Central memory CD4-positive, alpha-beta T cell (primary cell): Measurements from ENCODE around the gene HIPK2.

Experiments
- DNase-seq: peaks from one replicate; pipeline ENCODE4 v3.0.0; 2022

The HIPK2 gene

DNA sequence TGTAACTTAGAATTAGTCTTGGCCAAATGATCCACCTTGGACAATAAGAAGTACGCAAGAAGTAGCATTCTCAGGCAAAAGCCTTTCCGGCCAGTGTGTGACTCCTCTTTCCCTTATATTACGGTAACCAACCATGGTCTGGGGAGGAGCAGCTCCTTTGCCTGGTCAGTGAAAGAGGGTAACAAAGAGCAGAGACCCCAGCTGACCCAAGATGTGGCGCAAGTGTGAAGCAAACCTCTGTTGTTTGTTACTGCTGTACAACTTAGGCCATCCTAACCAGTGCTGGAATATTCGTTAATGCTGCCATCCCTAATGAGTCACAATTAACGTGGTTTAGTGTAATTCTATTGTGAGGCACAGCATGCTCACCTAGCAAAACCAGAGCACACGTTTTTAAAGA is 44.0 kb downstream of the HIPK2 start:
- DNase-seq = no peak

DNA sequence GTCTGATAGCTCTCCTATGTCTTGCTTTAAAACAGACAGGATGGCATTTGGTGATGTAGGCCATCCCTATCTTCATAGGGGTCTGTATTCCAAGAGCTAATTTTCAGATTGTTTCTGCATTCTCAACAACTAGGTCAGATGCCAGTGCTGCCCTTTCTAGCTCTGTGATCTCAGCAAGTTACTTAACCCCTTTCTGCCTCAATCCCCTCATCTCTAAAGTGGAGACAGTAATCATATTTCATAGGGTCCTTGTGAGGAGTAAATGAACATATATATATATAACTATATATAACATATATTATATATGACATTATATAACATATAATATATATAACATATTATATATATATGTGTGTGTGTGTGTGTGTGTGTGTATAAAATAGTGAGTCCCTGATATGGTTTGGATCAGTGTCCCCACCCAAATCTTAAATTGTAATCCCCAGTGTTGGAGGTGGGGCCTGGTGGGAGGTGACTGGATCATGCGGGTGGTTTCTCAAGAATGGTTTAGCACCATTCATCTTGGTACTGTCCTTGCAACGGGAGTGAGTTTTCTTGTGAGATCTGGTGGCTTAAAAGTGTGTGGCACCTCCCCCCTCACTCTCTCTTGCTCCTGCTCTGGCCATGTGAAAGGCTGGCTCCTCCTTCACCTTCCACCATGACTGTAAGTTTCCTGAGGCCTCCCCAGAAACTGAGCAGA is 45.2 kb downstream of the HIPK2 start:
- no peak for DNase-seq

DNA sequence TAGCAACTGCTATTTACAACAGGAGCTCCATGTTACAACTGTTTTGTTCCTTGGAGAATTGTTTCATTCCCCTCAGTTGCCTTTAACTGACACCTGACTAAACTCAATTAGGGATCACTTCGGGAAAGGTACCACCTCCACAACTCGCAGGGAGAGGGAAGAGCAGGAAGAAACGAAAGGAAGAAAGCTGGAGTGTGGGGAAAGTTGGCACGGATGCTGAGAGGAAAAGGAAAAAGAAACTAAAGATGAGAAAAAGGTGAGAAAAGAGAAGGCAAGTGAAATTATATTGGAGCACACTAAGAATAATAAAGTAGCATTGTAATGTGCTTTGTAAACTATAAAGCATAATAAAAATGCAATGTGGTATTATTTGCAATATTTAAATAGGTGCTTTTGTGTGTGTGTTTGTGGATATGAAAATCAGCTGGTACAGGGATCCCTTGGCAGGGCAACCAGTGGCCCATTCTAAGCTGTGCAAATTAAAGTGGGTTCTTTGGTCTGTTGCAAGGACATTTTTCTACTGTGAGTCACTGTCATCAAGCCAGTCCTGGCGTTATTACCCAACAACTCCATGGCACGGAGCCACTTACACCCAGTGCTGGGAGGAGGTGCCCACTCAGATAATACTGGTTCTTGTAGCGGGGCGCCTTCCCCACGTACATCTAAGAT is 45.9 kb downstream of the HIPK2 start:
- DNase-seq = no peak

DNA sequence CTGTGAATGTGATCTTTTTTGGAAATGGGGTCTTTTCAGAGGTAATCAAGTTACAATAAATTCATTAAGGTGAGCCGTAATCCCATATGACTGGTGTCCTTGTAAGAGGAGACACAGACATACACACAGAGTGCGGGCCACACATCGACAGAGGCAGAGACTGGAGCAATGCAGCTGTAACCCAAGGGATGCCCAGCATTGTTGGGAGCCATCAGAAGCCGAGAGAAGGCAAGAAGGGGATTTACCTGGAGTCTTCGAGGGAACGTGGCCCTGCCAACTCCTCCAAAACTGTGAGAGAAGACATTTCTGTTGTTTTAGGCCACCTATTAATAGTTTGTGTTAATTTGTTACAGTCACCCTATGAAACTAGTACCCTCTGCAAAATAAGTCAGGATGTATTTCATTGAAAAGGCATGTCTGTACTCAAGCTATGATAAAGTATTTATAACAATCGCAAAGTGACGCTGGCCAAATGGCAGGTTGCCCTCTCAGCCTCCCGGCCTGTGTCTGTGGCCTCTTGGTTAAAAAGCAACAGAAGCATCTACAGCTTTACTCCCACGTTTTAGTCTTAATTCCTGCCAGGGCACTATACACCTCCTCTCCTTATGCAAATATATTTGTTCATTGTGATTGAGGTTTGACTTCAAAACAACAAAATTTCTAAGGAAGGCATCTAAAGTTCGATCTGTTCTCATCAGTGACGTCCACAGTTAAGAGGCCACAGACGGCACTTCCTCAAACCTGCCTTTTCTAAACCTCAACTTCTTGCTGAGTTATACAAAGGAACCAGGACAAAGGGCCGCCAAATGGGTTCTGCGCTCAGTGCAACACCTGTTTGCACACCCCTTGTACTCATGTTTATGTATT is 46.8 kb downstream of the HIPK2 start:
- DNase-seq = peak; percentile 53

DNA sequence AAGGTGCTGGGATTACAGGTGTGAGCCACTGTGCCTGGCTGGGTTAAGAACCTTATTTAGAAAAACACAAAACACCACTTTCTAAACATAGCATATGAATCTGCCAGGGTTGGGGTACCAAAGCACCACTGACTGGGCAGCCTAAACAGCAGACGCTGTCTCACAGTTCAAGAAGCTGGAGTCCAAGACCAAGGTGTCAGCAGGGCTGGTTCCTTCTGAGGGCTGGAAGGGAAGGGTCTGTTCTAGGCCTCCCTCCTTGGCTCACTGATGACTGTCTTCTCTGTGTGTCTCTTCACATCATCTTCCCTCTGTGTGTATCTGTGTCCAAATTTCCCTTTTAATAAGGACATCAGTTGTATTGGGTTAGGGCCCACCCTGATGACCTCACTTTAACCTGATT is 49.6 kb downstream of the HIPK2 start:
- DNase-seq = no peak

DNA sequence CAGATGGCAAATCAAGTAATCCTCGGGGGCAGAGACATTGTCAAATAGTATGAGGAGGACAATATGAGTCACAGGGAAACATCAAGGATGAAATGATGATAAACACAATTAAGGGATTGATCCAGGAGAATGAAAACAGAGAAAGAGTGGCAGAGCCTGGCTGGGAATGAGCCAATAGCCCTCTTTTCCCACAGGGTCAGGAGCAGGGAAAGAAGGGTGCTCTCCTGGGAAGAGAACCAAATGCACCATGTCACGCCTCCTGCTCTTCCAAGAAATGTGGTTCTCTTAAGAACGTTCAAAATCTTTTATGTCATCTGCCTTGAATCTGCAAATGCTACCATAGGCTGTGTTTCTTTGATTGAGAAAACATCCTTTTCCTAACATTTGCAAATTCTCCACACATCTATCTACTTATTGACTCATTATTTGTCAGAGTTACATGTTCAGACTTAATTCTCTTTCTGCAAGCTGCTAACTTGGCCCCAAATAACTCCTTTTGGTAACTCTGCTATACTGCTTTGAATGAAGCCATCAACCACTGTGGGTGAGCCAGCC is 50.6 kb downstream of the HIPK2 start:
- no peak for DNase-seq

DNA sequence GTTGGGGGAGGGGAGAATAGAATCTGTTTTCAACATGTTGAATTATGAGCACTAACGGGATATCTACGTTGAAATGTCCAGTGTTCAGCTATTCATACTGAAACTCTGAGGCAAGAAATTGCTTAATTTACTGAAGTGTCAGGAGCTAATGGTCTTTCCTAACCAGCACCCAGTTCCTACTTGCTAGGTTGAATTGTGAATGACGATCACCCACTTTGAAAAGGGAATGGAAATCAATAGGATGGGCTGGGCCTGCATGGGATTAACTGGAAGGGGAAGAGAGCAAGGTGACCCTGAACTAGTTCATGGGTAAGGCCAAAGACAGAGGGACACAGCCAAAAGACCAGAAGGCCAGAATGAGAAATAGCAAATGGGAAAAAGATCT is 51.3 kb downstream of the HIPK2 start:
- DNase-seq = no peak

DNA sequence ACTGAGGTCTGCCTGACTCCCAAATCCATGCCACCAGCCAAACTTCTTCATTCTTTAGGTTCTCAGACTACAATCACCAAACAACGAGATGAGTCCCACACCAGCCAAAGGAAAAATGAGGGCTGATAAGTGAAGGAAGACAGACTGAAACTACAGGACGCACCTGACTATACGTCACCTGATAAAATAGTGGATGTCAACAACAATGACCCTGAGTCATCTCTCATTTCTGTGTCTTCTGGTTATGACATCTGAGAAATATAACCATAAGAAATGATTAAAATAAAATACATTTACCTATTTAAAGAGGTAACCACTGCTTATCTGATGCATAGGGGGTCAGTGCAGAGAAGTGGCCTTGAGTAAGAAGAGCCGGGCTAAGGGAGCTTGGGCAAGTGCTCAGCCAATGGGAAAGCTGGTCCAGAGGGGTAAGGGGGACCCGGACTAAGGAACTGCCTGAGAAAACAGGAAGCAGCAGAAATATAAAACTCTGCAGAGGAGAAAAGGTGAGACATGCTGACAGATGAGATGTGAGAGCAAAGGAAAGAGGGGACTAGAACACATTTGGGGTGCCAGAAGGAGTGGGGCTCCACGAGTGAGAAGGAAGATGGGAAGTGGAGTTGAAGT is 51.8 kb downstream of the HIPK2 start:
- no peak for DNase-seq

DNA sequence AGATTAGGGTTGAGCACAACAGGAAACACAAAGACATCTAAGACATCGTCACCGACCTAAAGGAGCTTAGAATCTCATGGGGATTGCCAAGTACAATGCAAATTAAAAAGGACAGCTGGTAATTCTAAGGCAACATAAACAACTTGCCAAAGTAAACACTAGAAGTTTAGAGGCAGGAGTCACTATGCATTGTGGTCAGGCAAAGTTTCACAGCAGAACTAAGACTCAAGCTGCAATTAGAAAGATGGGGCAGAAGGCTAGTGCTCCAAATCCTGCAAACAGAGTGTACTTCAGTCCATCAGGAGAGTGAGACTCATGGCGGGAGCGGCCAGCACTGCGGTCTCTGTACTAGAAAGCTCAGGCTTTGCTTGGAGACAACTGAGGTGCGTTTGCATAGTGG is 52.7 kb downstream of the HIPK2 start:
- no peak for DNase-seq

DNA sequence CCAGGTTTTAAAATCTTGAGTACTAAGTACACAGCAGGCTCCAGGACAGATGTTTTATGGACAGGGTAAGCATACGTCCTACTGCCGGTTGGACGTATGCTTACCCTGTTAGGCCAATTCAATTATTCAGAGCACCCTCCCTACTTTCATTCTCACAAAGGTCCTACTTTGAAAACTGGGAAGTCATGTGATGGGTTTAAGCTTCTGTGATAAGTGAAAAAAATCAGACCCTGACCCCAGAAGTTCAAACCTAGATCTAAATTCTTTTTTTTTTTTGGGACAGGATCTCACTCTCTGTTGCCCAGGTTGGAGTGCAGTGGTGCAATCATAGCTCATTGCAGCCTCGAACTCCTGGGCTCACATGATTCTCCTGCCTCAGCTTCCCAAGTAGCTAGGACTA is 55.2 kb downstream of the HIPK2 start:
- no peak for DNase-seq

DNA sequence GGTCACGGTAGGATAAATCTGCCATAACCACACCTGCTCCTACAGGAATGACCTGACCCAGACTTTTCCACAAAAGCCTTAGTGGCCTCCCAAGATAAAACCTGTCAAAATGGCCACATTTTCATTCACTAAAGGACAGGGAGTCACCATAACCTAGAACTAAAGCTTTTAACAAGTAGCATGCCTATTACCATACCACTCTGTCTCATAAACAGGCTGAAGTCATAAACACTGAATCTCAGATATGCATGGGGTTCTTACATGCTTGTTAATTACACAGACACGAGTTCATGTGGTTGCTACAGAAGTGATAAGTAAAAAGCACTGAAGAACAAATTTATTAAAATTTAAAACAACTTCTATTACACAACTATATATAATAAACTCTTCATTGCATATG is 56.0 kb downstream of the HIPK2 start:
- no peak for DNase-seq

DNA sequence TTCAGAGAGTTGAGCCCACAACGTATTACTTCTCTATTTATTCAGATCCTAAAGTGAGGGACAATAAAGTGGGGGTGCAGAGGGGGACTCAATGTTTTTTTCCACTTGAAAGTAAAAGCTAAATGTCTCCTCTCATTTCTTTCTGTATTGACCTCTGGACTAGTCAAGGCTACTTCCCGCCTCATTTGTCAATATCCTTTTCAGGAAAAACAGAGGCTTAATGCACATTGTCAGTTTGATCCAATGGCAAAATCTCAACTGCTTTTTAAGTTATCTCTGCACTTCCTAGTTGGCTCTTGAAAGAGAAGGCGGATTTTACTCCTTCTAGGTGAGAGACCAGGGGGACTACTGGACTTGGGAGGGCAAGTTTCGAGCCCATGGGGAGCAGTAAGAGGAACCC is 56.4 kb downstream of the HIPK2 start:
- DNase-seq = no peak

DNA sequence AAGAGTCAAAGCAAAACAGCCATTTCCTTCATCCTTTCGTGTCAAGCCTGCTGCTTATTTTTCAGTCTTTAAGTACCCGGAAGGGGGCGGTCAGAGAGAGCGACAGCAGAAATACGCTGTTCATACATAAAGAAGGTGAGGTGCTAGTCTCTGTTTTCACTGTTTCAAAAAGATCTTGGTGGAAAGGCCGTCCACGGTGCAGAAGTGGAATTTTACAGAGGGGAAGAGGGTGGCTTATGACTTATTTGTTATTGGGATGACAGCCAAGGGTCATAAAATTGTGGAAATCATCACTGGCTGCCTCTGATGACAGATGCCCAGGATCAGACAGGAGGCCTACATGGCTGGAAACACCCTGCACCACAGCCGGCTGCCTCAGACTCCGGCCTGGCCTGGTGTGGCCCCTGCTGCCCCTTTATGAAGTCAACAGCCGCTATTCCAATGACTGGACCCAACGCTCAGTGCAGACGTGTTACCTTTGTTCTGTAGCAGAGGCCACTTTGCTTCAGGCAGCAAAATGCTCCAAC is 57.0 kb downstream of the HIPK2 start:
- DNase-seq = no peak

DNA sequence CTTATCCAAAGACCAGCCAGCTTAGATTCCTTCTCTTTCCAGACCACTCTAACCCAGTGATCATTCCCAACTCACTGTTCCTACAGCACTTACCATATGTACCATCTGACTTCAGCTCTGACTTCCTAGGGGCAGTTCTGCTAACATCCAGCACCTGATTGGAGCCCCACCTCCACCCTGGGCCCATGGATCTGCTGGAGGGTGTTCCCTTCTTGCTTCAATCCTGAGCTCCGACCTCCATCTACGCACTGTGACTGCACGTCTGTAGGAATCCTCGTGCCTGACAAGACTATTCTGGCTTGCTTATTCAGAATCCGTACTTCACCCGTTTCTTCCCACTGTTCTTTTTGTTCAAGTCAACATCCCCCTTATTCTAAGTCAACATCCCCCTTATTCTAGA is 57.6 kb downstream of the HIPK2 start:
- DNase-seq = no peak

DNA sequence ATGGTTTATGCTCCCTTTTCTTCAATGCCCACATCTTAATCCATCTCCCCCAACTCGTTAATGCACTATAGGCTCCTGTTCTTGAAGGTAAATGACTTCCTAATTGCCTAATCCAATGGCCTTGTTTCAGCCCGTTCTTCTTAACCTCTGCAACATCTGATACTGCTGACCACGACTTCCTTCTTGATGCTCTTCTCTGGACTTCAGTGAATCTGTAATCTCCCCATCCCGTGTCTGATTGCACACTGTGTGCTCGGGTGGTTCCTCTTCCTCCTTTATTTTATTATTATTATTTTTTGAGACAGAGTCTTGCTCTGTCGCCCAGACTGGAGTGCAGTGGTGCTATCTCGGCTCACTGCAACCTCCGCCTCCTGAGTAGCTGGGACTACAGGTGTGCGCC is 58.9 kb downstream of the HIPK2 start:
- no peak for DNase-seq

DNA sequence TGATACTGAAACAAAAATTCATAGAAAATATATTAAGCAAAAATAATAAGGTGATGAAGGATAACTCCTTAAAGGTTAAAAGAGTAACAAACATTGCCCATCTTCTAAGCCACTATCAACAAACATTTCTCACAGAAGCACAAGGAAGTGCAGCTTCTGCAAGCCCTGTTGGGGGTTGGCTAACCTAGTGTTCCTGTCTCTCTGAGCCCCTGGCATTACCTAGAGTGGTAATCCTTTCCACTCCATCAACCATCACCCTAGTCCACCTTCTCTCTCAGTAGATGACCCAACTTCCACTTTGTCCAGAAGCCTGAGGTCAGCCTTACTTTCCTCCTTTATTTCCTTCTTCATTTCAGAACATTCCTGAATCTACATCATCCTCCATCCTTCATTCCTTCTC is 59.7 kb downstream of the HIPK2 start:
- DNase-seq = no peak

DNA sequence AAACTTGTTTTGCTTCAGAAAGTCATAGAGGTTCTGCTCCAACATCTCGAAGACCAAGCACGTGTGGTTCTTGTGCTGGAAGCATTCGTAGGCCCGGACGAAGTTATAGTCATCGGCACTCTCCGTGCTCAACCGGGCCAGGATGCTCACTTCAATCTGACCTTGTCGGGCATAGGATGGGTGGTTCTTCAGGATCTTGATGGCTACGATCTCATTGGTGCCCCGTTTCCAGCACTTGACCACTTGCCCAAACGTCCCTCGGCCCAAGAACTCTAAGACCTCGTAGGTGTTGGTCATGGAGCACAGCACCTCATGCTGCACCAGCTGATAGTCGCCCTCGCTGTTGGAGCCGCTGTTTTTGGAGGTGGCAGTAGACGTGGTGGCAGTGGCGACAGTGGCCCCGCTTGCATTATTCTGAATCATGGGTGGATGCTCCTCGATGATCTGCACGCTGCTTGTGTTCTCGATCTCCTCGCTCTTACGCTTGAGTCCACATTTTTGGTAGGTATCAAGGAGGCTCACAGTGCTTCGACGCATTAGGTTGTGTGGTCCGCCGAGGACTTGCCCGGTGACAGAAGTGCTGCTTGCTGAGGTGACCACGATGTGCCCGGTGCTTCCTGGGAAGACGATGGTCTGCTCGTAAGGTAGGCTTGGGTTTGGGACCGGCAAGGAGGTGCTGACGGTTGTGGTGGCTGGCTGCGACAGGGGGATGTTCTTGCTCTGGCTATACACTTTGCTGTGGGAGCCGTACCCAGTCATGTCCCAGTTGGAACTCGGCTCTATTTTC is 61.4 kb downstream of the HIPK2 start:
- no peak for DNase-seq

DNA sequence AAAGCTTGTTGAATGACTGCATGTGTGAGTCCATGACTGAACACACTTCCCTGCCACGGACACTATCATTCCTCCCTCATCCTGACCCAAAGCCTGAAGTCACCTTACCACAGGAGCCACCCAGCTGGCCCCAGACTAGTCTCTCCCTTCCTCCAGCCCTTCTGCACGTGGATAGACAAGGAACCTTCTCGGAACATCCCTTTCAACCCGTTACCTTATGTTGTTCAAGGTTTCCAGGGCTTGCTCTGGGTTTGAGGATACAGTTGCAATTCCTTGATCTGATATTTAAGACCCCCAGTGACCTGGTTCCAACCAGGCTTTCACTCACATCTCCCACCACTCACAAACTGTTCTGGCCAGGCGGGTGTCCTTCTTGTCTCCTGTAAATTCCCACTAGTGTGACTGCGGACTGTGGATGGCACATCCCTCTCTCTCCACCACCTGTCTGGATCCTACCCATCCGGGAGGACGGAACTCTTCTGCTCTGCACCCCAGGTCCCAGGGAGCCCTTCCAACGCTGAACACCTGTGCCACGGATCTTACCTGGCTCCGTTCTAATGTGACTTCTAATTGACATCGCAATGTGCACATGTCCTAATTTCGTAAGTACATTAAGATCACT is 62.5 kb downstream of the HIPK2 start:
- DNase-seq = no peak

DNA sequence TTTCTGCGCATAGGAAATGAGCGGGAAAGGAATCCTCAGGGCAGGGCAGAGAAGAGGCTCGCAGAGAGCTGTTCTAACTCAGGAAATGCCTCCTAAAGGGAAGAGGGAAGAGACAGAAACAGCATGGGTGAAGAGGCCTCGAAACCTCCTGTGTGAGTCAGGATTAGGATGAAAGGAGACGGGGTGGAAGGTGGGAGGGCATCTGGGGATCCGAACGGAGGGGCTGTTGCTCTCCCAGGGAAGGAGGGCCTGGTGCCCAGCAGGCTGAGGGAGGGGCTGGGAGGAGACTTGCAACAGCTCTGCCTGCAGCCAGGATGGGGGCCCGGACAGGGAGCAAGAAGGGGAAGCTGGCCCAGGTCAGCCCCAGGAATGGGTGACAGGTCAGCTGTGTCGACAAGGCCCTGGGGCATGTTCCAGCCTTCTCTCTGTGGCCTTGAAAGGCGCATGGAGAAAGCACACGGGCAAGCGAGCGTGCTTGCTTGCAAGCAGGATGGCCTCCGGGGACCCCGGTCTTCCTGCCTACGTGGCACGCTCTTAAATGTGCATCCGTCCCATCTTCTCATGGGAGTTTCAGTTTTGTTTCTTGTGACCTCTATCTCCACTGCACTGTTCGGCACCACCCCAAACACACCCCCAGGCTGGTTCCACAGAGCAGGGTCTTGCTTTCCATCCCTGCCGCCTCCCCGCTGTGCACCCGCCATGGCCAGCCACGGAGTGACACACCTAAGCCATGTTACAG is 63.5 kb downstream of the HIPK2 start:
- no peak for DNase-seq

DNA sequence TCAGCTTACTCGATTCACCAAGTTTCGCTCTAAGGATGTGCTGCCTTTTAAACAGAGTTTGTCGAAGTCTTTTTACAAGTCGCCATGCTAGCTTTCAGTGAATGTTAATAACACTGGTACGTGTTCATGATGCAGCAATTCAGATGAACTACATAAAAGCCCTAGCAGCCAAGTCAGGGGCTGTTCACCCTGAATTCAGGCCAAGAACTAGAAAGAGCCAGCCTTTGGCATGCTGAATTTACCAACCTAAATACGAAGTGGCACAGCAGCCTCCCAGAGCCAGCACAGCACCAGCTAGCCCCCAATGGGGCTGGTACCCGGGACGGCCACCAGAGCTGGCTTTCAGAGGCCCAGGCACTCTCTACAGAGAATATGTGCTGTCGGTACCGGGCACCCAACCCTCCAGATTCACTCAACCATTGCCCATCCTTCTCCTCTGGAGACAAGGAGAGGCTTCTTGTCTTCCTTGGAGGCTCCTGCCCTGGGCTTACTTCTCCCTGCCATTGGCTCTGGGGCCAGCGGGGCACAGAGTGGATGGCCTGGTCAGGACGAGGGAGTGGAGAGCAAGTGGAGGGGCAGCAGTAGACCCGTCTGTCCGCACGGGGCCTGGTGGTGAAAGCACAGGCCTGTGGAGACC is 64.2 kb downstream of the HIPK2 start:
- no peak for DNase-seq
